WI38 (cell line): ENCODE measurements around the gene SMAGP.

ENCODE experiments used
- H3K4me3 ChIP-seq: 2 replicates; pipeline ENCODE4 v1.5.1; 2011; ENCODE audit warnings: low read depth, mild to moderate bottlenecking, control low read depth, low read length
- CTCF ChIP-seq: IDR thresholded peaks from 2 replicates; pipeline ENCODE4 v1.5.1; 2012; ENCODE audit warnings: low read depth, mild to moderate bottlenecking, control low read depth, low read length

The SMAGP gene

GRCh38 chr12:51205350-51205749 is 64.9 kb downstream of the SMAGP start:
- no peak overlapping the region for H3K4me3 ChIP-seq
- no peak for TF ChIP-seq CTCF

GRCh38 chr12:51202718-51203117 is 67.5 kb downstream of the SMAGP start:
- no peak for TF ChIP-seq CTCF
- H3K4me3 ChIP-seq, result no peak overlapping the region

- TF ChIP-seq CTCF, result no peak
Measured at GRCh38 chr12:51200806-51201205, 69.4 kb downstream of the SMAGP start.

GRCh38 chr12:51200156-51200555 is 70.1 kb downstream of the SMAGP start:
- TF ChIP-seq CTCF, result no peak
- H3K4me3 ChIP-seq, result no peak overlapping the region

More at GRCh38 chr12:51200806-51201205, 69.4 kb downstream of the SMAGP start:
- no peak overlapping the region for H3K4me3 ChIP-seq

- TF ChIP-seq CTCF, result no peak
Measured at GRCh38 chr12:51199366-51199945, 70.8 kb downstream of the SMAGP start.

GRCh38 chr12:51198568-51199365 is 71.4 kb downstream of the SMAGP start:
- no peak overlapping the region for H3K4me3 ChIP-seq
- no peak for TF ChIP-seq CTCF

More at GRCh38 chr12:51199366-51199945, 70.8 kb downstream of the SMAGP start:
- H3K4me3 ChIP-seq, result no peak overlapping the region
